Coronary artery (tissue), 2 donors: ENCODE results near the gene MCM6.
A peak's percentile ranks its signal among the peaks of the same experiment; 100 is the strongest.

Source experiments
- DNase-seq: peaks from one replicate; pipeline ENCODE4 v3.0.0-alpha.2; 2017; ENCODE audit warnings: low spot score
- H3K27ac ChIP-seq, 2 donors: fragments of 200-600 bp; sonication (generic); one replicate each; pipeline ENCODE4 v1.5.1; 2016 to 2019
- H3K4me3 ChIP-seq: fragments of 200-600 bp; sonication (generic); 2 replicates; pipeline ENCODE4 v1.5.1; 2016; ENCODE audit warnings: mild to moderate bottlenecking, moderate library complexity
- TF ChIP-seq, protein P1 (sequence below): fragments of 200-600 bp; sonication (generic); IDR thresholded peaks from one replicate; pipeline ENCODE4 v1.5.1; 2019; ENCODE audit warnings: antibody characterized with exemption

Gene MCM6

DNA sequence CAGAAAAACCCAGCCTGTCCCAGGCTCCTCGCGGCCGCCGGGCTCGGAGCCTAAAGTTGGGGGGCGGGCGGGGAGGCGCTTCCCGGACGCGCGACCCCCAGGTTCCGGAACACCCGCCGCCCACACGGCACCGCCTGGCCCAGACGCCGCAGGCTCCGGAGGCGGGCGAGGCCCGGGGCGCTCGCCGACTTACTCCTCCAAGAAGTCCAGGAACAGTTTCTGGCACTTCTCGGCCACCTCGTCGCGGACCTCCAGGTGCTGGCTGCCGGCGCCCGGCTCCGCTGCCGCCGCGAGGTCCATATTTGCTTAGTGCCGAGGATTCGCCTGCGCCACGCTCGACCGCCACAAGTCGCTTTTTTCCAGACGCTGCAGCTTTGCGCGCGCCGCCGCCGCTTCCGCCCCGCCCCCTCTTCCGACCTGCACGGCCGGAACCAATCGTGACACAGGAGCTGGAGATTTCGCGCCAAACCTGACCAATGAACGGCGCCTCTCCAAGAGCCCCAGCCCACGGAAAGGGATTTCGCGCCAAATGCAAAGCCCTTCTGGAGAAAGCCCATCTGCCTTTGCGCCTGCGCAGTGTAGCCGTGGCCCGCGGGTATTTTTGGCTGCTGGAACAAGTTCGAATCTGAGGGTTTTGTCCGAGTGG, at the start of gene MCM6:
TSS of gene MCM6 (minus strand) at position 378 of the 646 bp plus-strand sequence. CDS start at position 300, 78 bp downstream.
- peak within 1 kb of the TSS; percentile 70 for H3K4me3 ChIP-seq
- peak; percentile 99 for DNase-seq
- TF ChIP-seq, protein P1, sequence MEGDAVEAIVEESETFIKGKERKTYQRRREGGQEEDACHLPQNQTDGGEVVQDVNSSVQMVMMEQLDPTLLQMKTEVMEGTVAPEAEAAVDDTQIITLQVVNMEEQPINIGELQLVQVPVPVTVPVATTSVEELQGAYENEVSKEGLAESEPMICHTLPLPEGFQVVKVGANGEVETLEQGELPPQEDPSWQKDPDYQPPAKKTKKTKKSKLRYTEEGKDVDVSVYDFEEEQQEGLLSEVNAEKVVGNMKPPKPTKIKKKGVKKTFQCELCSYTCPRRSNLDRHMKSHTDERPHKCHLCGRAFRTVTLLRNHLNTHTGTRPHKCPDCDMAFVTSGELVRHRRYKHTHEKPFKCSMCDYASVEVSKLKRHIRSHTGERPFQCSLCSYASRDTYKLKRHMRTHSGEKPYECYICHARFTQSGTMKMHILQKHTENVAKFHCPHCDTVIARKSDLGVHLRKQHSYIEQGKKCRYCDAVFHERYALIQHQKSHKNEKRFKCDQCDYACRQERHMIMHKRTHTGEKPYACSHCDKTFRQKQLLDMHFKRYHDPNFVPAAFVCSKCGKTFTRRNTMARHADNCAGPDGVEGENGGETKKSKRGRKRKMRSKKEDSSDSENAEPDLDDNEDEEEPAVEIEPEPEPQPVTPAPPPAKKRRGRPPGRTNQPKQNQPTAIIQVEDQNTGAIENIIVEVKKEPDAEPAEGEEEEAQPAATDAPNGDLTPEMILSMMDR, result no peak
- peak within 1 kb of the TSS; percentile 74 to 80 for H3K27ac ChIP-seq

DNA sequence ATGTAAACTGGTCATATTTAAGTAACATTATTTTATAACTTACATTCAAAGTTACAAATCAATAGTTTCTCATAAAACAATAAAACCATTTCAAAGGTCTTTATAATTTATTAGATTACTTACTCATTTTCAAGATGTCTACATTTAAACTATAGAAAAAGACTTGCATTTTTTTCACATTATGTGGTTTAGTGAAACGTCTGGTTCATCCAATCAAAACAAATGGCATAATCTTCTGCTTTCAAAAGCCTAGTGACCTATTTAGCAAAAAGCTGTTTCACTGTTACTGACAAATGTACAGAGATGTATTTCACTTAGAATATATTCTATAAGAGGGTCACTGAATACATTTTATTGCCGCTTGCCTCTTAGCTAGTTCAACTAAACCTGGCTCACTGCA, 49.3 kb upstream of the MCM6 start:
- DNase-seq, result no peak
- H3K27ac ChIP-seq, result no peak overlapping the region

DNA sequence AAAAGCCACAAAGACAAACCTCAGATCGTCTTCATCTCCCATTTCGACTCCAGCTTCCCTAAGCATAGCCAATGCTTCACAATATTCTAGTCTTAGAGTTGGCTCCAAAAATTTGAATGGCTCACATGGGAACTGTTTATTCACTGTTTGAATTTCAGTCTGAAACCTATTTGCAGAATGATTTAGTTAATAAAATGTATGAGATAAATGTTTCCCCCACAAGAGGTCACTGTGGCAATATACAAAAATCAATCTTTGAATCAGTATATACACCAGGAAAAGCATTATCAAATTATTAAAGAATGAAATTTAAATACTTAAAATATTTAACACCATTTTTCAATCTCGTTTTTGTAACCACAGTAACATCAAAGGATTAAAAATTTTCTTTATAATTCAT, 40.0 kb upstream of the MCM6 start:
- Histone ChIP-seq H3K4me3 (no peak overlapping the region), H3K27ac (no peak overlapping the region)
- no peak for DNase-seq
- TF ChIP-seq, protein P1, result no peak

More for the DNA sequence above, 49.3 kb upstream of the MCM6 start:
- H3K4me3 ChIP-seq, result no peak overlapping the region
- TF ChIP-seq, protein P1, result no peak

DNA sequence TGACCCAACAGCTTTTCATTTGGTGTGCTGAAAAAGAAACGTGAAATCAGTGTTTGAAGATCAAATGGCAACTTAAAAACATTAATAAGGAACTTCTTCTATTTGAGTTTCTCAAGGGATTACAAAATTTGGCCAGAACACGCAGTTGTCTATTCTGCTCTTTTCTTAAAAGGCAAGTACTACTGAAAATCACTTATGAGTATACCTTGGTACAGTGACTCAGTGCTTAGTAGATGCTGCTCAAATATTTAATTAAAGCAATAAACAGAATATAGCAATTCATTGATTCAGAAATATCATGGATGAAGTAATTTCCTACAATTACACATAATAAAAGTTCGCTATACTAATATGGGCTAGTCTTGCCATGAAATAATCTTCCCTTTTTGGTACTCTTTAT, 38.2 kb upstream of the MCM6 start:
- no peak overlapping the region for H3K27ac ChIP-seq

DNA sequence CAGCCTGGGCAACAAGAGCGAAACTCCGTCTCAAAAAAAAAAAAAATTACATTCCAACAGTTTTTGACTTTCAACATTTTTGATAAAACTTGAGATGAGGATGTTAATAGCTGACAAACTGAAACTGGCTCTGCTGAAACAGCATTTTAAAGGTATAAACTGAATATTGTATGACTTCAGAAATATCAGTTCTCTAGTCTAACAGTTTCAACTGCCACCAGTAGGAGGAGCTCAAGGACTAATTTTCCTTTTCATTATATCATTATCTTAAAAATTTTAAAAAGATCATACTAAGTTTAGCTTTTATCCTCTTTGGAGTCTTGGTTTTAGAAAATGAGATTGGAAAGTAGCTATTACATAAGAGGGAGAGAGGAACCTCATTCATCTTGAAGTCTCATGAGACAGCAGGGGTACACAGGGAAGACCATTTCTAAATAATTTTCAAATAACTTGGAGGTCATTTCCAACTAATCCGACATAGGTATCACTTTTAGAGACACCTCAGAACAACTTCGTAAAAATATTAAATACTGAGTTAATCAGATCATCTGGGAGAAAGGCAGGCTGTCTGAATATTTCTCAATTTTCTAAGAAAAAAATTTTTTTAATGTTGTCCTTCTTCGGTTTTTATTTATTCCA, 37.6 kb upstream of the MCM6 start:
- no peak for DNase-seq
- TF ChIP-seq, protein P1, result peak; percentile 71
- no peak overlapping the region for H3K27ac ChIP-seq
- no peak overlapping the region for H3K4me3 ChIP-seq

More for the DNA sequence above, 38.2 kb upstream of the MCM6 start:
- no peak for DNase-seq
- H3K4me3 ChIP-seq, result no peak overlapping the region
- TF ChIP-seq, protein P1, result no peak

DNA sequence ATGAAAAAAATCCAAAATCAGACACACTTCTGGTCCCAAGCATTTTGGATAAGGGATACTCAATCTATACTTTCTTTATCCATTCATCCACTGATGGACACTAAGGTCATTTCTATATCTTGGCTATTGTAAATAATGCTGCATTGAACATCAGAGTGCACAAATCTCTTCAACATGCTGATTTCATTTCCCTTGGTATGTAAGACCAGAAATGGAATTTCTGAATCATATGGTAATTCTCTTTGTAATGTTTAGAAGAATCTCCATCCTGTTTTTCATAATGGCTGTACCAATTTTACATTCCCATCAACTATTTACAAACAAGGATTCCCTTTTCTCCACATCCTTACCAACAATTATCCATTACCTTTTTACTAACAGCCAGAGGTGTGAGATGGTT, 33.7 kb upstream of the MCM6 start:
- TF ChIP-seq, protein P1, result no peak
- no peak for DNase-seq
- Histone ChIP-seq H3K4me3 (no peak overlapping the region), H3K27ac (no peak overlapping the region)

DNA sequence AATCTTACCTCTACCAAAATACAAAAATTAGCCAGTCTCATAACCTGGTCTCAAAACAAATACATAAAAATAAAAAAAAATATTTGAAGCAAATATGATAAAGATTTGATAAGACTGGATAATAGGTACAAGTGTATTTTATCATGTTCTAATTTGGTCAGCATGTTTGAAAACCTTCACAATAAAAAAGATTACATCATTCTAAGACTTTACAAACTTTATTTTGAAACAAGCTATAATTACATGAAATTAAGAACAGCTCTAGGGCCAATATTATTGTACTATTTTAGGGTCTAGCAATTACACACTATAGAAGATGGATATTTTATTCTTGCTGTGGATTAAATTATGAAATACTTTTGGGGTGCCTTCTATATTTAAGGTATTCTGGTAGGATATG, 29.4 kb upstream of the MCM6 start:
- Histone ChIP-seq H3K27ac (no peak overlapping the region), H3K4me3 (no peak overlapping the region)
- TF ChIP-seq, protein P1, result no peak
- no peak for DNase-seq
